ENCODE results near the gene TSPAN5.

GRCh38 chr4:98634061-98634460 is 24.4 kb downstream of the TSPAN5 start:
- TF ChIP-seq, protein P1, sequence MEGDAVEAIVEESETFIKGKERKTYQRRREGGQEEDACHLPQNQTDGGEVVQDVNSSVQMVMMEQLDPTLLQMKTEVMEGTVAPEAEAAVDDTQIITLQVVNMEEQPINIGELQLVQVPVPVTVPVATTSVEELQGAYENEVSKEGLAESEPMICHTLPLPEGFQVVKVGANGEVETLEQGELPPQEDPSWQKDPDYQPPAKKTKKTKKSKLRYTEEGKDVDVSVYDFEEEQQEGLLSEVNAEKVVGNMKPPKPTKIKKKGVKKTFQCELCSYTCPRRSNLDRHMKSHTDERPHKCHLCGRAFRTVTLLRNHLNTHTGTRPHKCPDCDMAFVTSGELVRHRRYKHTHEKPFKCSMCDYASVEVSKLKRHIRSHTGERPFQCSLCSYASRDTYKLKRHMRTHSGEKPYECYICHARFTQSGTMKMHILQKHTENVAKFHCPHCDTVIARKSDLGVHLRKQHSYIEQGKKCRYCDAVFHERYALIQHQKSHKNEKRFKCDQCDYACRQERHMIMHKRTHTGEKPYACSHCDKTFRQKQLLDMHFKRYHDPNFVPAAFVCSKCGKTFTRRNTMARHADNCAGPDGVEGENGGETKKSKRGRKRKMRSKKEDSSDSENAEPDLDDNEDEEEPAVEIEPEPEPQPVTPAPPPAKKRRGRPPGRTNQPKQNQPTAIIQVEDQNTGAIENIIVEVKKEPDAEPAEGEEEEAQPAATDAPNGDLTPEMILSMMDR (IDR thresholded peaks at IDR 0.05; ENCODE audit: poor library complexity, severe bottlenecking): no peak
- TF ChIP-seq EZH2 (IDR thresholded peaks at IDR 0.05; ENCODE audit: borderline replicate concordance, insufficient read depth, low read length, poor library complexity, severe bottlenecking) (no peak), RAD21 (conservative IDR thresholded peaks at IDR 0.05) (no peak), SMC3 (conservative IDR thresholded peaks at IDR 0.05; ENCODE audit: poor library complexity) (no peak)
- TF ChIP-seq, protein P2, sequence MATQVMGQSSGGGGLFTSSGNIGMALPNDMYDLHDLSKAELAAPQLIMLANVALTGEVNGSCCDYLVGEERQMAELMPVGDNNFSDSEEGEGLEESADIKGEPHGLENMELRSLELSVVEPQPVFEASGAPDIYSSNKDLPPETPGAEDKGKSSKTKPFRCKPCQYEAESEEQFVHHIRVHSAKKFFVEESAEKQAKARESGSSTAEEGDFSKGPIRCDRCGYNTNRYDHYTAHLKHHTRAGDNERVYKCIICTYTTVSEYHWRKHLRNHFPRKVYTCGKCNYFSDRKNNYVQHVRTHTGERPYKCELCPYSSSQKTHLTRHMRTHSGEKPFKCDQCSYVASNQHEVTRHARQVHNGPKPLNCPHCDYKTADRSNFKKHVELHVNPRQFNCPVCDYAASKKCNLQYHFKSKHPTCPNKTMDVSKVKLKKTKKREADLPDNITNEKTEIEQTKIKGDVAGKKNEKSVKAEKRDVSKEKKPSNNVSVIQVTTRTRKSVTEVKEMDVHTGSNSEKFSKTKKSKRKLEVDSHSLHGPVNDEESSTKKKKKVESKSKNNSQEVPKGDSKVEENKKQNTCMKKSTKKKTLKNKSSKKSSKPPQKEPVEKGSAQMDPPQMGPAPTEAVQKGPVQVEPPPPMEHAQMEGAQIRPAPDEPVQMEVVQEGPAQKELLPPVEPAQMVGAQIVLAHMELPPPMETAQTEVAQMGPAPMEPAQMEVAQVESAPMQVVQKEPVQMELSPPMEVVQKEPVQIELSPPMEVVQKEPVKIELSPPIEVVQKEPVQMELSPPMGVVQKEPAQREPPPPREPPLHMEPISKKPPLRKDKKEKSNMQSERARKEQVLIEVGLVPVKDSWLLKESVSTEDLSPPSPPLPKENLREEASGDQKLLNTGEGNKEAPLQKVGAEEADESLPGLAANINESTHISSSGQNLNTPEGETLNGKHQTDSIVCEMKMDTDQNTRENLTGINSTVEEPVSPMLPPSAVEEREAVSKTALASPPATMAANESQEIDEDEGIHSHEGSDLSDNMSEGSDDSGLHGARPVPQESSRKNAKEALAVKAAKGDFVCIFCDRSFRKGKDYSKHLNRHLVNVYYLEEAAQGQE (IDR thresholded peaks at IDR 0.05; ENCODE audit: borderline replicate concordance): no peak

Measured in neural cell (in vitro differentiated cells).